ENCODE results near the gene CTNND2.
"Not testable (repeated sequence)": the region's sequence is repeated elsewhere in the genome, so short reads cannot be mapped to it uniquely, and the experiment has no call there.

CTNND2 gene

GRCh38 chr5:11655681-11656080 lies 248.6 kb downstream of the CTNND2 start:
- DNase-seq: no peak

DNA sequence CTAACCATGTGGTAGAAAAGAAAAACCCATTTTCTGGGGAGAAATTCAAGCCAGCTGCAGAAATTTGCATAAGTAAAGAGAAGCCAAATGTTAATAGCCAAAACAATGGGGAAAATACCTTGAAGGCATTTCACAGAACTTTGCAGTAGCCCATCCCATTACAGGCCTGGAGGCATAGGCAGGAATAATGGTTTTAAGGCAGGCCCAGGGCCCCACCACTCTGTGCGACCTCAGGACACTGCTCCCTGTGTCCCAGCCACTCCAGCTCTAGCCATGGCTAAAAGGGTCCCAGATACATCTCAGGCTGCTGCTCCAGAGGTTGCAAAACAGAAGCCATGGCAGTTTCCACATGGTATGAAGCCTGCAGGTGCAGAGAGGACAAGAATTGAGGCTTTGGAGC lies 253.3 kb downstream of the CTNND2 start:
- no peak for DNase-seq

GRCh38 chr5:11646141-11646540 lies 258.1 kb downstream of the CTNND2 start:
- no peak for DNase-seq

DNA sequence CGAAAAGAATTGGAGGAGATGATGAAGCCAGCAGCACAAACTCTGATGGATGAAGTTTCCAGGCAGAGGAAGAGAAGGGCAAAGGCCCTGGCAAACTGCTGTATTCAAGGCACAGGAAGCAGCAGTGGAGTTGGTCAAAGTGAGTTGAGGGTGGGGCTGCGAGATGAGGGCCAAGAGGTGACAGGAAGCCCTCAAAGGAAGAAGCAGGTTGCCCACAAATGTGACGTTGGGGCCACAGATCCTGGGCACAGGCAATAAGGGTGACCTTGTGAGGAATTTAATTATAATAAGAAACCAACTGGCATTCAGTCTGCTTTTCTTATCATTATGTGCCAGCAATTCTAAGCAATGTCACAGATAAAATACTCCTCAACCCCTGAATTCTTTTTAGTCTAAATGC lies 261.8 kb downstream of the CTNND2 start:
- DNase-seq: no peak

- no peak for DNase-seq
Observed at GRCh38 chr5:11640158-11640873, 263.9 kb downstream of the CTNND2 start.

DNA sequence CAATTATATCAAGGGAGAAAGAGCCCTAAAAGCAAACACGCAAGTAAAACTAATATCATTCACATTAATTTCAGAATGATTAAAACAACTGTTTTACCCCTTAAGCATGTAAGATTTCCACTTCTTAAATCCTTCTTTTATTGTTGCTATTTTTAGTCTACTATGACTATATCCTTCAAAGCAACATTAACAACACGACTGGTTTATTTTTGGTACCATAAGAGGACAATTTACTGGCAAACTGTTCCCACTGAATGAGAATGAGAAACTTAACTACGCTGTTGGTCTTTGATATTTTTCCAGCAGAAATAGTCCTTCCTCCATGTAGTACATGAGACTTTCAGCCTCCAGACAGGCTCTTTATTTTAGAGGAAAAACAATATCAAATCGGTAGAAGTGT lies 281.5 kb downstream of the CTNND2 start:
- DNase-seq: no peak

DNA sequence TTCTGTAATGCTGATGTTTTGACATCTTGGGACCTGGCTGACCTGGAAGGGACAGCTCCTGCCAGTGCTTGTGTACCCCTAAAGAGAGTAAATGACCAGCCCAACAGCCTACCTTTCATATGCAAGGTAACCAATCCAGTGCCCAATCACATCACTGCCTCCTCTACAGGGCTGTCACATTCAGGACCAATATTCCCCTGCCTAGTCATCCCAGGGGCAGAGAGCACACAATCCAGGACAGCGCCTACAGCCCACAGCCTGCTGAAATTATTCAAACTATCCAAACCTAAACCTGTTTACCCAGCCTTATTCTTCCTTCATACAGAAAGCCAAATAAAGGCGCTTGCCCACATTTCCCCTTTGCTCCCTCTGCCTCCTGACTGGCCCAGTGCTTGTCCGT lies 284.1 kb downstream of the CTNND2 start:
- DNase-seq: no peak

DNA sequence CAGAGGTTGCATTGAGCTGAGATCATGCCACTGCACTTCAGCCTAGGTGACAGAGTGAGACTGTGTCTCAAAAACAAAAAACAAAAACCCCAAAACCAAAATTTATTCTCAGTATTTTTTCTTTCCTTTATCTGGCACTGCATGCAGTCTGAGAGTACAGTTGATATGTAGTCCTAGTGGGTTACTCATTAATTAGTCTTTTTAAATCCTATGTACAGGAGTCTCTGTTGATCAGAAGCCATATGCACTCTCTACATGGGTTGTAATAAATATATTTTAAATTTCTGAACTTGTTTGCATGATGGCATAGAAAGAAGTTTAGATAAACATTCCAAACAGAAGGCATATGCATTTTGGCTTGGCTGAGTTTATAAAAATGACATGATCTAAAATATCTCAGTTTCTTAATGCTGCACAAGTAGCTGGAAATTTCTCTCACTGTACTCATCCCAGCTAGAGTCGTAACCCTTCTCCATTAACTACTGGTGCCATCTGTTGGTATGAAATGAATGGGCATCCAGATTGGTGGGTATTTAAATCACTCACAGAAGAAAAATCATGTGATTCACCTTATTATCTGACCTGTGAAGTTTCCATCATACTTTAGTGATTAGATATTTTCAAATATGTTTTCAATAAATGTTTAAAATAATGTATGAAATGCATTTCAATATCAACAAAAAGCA lies 284.8 kb downstream of the CTNND2 start:
- no peak for DNase-seq

DNA sequence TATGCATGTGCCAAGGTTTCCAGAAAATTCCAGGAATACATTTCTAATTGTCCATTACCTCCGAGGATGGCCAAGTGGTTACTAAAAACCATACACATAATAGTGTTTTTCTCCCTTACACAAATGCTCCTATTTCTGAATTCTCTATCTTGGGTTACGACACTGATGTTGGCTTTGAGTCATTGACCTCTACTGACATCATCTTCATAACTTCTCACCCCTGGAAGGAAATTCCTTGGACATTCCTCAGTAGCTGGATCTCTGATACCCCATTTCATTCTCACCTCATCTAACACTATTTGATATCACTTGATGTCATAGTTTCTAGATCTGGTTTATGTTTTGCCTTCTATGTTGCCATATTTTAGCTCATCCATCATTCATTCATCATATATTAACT lies 287.2 kb downstream of the CTNND2 start:
- no peak for DNase-seq

DNA sequence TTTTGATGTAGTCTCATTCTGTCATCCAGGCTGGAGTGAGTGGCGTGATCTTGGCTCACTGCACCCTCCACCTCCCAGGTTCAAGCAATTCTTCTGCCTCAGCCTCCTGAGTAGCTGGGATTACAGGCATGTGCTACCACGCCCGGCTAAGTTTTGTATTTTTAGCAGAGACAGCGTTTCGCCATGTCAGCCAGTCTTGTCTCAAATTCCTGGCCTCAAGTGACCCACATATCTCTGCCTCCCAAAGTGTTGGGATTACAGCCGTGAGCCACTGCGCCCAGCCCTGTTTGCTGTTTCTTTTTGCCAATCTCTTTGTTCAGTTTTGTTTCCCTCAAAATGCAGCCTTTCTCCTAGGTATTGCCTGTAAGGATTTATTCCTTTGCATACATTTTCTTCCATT lies 287.6 kb downstream of the CTNND2 start:
- DNase-seq: not testable (repeated sequence)

DNA sequence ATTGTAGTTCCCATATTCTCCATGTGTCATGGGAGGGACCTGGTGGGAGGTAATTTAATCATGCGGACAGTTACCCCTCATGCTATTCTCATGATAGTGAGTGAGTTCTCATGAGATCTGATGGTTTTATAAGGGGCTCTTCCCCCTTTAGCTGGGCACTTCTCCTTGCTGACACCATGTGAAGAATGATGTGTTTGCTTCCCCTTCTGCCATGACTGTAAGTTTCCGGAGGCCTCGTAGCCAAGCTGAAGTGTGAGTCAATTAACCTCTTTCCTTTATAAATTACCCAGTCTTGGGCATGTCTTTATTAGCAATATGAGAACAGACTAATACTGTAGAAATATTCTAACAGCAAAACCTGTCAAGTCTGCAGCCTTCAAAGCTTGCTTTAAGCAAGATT lies 293.2 kb downstream of the CTNND2 start:
- no peak for DNase-seq

GRCh38 chr5:11609570-11610303 lies 294.5 kb downstream of the CTNND2 start:
- DNase-seq: no peak

DNA sequence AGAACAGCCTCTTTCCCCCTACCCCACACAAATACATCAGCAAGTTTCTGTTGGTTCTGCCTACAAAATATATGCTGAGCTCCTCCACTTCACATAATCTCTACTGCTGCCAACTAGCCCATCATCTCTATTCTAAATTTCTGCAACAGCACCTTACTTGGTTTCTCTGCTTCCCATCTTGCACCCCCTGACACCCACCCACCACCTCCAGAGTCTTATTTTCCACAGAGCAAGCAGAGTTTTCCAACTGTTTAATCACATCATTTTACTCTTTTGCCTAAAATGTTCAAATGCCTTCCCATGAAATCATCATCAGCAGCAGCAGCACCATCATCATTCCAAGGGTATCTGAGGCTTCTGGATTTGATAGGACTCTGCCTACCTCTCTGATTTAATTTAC lies 295.7 kb downstream of the CTNND2 start:
- no peak for DNase-seq

DNA sequence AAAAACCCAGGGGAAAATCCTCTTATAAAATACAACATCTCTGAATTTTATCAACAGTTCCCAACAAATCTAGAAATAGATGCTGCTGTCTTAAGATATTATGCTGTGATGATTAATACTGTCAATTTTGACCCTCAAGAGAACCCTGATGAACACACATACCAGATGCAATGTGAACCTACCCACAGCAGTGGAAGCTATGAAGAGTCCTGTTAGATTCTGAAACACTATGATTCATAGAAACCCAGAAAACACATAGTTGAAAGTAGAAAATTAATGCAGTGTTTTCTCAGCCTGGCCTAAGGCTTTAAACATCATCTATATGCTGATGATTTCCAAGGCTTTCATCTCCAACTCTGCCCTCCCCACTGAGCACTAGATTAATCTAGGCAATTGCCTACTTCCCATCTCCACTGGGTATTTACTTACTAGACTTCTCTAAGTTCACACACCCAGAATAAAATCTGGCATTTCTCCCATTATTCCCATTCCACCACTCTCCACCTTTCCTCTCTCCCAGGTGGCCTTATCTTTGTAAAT lies 296.2 kb downstream of the CTNND2 start:
- no peak for DNase-seq

DNA sequence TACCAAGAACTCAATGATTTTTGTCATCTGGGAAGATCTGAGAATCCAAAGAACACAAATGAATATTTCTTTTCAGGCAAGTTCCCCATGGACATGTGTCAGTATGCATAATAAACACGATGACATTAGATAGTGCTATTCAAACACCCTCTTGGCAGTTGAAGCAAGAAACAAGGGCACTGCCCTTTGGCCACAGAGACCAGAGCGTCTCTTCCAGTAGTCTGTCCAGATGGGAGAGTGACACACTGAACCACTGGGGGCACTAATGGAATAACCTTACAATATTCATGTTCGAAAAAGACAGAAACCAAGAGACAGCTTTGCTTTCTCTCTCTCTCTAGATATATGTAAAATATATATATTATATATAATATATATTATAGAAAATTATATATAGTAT lies 301.9 kb downstream of the CTNND2 start:
- DNase-seq: no peak

DNA sequence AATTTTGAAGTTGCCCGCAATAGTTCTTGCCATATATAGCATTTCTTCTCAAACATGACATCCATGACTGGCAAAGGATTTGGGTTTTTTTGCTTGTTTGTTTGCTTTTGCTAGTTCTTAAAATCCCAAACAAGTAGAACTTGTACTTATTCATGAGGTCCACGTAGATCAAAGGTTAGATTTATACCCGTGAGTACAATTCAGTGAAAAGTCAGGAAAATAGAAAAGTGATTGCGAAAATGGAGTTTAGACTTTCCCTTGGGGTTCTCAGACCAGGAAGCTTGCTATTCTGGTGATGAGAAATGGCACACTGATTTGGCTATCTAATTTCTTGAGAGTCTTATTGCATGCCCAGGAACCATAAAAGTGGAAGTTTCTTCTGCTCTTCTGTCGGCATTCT lies 304.7 kb downstream of the CTNND2 start:
- DNase-seq: no peak

DNA sequence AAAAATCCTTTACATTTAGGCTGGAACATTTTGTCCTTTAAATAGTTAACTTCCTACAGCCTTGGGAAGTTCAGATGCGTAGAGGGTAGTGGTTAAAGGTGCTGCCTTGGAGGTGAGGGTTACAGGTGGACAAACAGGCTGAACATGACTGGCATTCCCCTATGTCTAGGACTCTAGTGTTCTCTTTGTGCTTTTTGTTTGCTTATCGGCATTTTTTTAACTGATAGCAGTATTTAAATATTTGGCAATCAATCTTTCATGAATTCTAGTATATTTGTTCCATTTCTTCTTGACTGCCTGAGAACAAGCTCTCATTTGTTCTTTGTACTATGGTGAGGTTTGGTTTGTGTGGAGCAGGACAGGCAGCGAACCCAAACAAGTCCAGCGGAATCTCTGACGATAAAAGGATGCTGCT lies 307.6 kb downstream of the CTNND2 start:
- DNase-seq: no peak

DNA sequence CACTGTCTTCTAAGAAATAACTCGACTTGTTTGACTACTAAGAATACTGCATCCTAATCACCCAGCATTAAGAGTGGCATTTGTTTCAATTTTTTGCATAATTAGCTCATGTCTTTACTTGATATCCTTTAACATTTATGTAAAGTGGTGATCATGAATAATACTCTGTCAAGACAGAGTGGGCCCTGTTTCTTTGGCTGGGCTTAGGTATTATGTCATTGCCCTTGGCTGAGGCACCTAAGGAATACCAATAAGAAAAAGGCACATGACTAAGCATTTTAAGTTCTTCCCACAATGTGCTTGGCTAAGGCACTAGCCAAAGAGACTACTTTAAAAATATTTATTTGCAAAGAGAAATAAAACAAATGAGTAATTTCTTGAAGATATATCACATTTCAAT lies 308.1 kb downstream of the CTNND2 start:
- DNase-seq: no peak

GRCh38 chr5:11595045-11595444 lies 309.2 kb downstream of the CTNND2 start:
- DNase-seq: no peak

DNA sequence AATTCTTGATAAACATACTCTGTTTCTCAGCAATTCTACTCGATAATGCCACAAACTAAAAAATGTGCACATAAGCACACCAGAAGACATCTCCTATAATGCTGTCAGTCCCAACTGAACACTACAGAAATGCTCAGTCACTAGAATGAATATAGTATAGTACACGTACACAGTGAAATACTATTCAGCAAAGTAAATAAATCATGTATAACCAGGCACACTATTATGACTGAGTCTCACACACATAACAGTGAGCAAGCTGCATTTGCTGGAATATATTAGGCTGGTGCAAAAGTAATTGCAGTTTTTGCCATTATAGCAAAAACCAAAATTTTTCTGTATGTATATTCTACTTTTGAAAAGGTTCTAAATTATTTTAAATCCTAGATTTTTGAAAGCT lies 310.2 kb downstream of the CTNND2 start:
- DNase-seq: no peak

GRCh38 chr5:11590475-11590874 lies 313.8 kb downstream of the CTNND2 start:
- no peak for DNase-seq

- DNase-seq: no peak
Observed at GRCh38 chr5:11588803-11589202, 315.4 kb downstream of the CTNND2 start.

- no peak for DNase-seq
Observed at GRCh38 chr5:11584017-11584416, 320.2 kb downstream of the CTNND2 start.

- no peak for DNase-seq
Observed at GRCh38 chr5:11579351-11579750, 324.9 kb downstream of the CTNND2 start.
